Activated CD8-positive, alpha-beta T cell treated with anti-CD3 and anti-CD28 coated beads for 36 hours (primary cell): ENCODE results near the gene ATP2A2. TPM values are rescaled to one million over a fixed set of nuclear protein-coding genes. Genes with fewer than 3 reads are reported as not detected.

Experiments used
- ATAC-seq: fragments of 200-7000 bp; cut with Tn5 transposase; one replicate; pipeline ENCODE4 v1.10.0; 2021; ENCODE audit warnings: mild to moderate bottlenecking, moderate library complexity
- CTCF ChIA-PET: fragments of 350-600 bp; sonication (Branson Sonifier 250); formaldehyde crosslinking; loops from one replicate; lab custom pipeline; 2021; ENCODE audit warnings: antibody characterized with exemption; lab: Charles Lee
- POLR2A ChIA-PET: fragments of 350-600 bp; sonication (Branson Sonifier 250); formaldehyde crosslinking; loops from one replicate; lab custom pipeline; 2021; ENCODE audit warnings: antibody characterized with exemption; lab: Charles Lee
- DNase-seq: peaks from one replicate; pipeline ENCODE4 v3.0.0-alpha.2; 2020
- H3K27ac Mint-ChIP-seq: one replicate; pipeline ENCODE4 v1.8.0; 2021; ENCODE audit warnings: mild to moderate bottlenecking, mixed read lengths
- H3K27me3 Mint-ChIP-seq: one replicate; pipeline ENCODE4 v1.8.0; 2021; ENCODE audit warnings: mixed read lengths
- H3K36me3 Mint-ChIP-seq: one replicate; pipeline ENCODE4 v1.8.0; 2021; ENCODE audit warnings: low read depth, mixed read lengths
- H3K4me1 Mint-ChIP-seq: one replicate; pipeline ENCODE4 v1.8.0; 2021; ENCODE audit warnings: low read depth, mixed read lengths
- H3K4me3 Mint-ChIP-seq: one replicate; pipeline ENCODE4 v1.8.0; 2021; ENCODE audit warnings: mild to moderate bottlenecking, moderate library complexity, mixed read lengths
- H3K9me3 Mint-ChIP-seq: one replicate; pipeline ENCODE4 v1.8.0; 2021; ENCODE audit warnings: mixed read lengths
- intact Hi-C: fragments of 100-400 bp; cut with micrococcal nuclease; formaldehyde crosslinking; loops from one replicate; pipeline ENCODE4 v1.10.0; 2022
- total RNA-seq, 2 experiments: library from RNA; stranded (reverse); gene quantifications; one replicate each; pipeline ENCODE4 v1.2.3, GENCODE V29; 2021
- TF ChIP-seq, protein P1 (sequence below): fragments of 200-600 bp; IDR thresholded peaks from one replicate; pipeline ENCODE4 v1.8.0; 2022; ENCODE audit warnings: antibody characterized with exemption, mild to moderate bottlenecking

The ATP2A2 gene
- total RNA-seq, 2 experiments from 2014 or later, result 107 to 111 TPM

- TF ChIP-seq, protein P1, sequence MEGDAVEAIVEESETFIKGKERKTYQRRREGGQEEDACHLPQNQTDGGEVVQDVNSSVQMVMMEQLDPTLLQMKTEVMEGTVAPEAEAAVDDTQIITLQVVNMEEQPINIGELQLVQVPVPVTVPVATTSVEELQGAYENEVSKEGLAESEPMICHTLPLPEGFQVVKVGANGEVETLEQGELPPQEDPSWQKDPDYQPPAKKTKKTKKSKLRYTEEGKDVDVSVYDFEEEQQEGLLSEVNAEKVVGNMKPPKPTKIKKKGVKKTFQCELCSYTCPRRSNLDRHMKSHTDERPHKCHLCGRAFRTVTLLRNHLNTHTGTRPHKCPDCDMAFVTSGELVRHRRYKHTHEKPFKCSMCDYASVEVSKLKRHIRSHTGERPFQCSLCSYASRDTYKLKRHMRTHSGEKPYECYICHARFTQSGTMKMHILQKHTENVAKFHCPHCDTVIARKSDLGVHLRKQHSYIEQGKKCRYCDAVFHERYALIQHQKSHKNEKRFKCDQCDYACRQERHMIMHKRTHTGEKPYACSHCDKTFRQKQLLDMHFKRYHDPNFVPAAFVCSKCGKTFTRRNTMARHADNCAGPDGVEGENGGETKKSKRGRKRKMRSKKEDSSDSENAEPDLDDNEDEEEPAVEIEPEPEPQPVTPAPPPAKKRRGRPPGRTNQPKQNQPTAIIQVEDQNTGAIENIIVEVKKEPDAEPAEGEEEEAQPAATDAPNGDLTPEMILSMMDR, result no peak
- no peak overlapping the region for H3K4me3 Mint-ChIP-seq
- POLR2A ChIA-PET, result no interaction called here
- H3K4me1 Mint-ChIP-seq, result no peaks in the 10 kb centered on the region
- H3K36me3 Mint-ChIP-seq, result no peaks in the 10 kb centered on the region
- H3K9me3 Mint-ChIP-seq, result no peaks in the 10 kb centered on the region
- CTCF ChIA-PET, result interaction anchor here (2.1 kb wide), 1 partner anchor 143 kb away, joined by 7 read pairs; no protein-coding TSS in a partner anchor
- no peak overlapping the region for H3K27ac Mint-ChIP-seq
- DNase-seq (no peak), ATAC-seq (no peak)
- intact Hi-C loops, result no loop called here
- H3K27me3 Mint-ChIP-seq, result peaks cover 8% of the 10 kb centered on the region
These were observed 37.8 kb upstream of the ATP2A2 start for GRCh38 chr12:110243227-110243626.

- peaks cover 6% of the 10 kb centered on the region for H3K27me3 Mint-ChIP-seq
- H3K4me3 Mint-ChIP-seq, result no peak overlapping the region
- TF ChIP-seq, protein P1, result no peak
- CTCF ChIA-PET, result interaction anchor here (1.1 to 2.1 kb wide), 3 partner anchors 14 to 145 kb away, joined by 3 to 7 read pairs (median 4); no protein-coding TSS in a partner anchor
- DNase-seq (no peak), ATAC-seq (no peak)
- H3K36me3 Mint-ChIP-seq, result no peaks in the 10 kb centered on the region
- intact Hi-C loops, result no loop called here
- no peaks in the 10 kb centered on the region for H3K9me3 Mint-ChIP-seq
- POLR2A ChIA-PET, result no interaction called here
- H3K4me1 Mint-ChIP-seq, result no peaks in the 10 kb centered on the region
- no peak overlapping the region for H3K27ac Mint-ChIP-seq
These were observed 36.7 kb upstream of the ATP2A2 start for GRCh38 chr12:110244372-110244771.

GRCh38 chr12:110244829-110245228, 36.2 kb upstream of the ATP2A2 start:
- CTCF ChIA-PET, result interaction anchor here (1.1 to 2.1 kb wide), 3 partner anchors 14 to 145 kb away, joined by 3 to 7 read pairs (median 4); no protein-coding TSS in a partner anchor
- no peak overlapping the region for H3K27ac Mint-ChIP-seq
- TF ChIP-seq, protein P1, result no peak
- peaks cover 6% of the 10 kb centered on the region for H3K27me3 Mint-ChIP-seq
- no peaks in the 10 kb centered on the region for H3K9me3 Mint-ChIP-seq
- intact Hi-C loops, result no loop called here
- ATAC-seq (no peak), DNase-seq (no peak)
- no peaks in the 10 kb centered on the region for H3K4me1 Mint-ChIP-seq
- no peaks in the 10 kb centered on the region for H3K36me3 Mint-ChIP-seq
- H3K4me3 Mint-ChIP-seq, result no peak overlapping the region
- POLR2A ChIA-PET, result no interaction called here

DNA sequence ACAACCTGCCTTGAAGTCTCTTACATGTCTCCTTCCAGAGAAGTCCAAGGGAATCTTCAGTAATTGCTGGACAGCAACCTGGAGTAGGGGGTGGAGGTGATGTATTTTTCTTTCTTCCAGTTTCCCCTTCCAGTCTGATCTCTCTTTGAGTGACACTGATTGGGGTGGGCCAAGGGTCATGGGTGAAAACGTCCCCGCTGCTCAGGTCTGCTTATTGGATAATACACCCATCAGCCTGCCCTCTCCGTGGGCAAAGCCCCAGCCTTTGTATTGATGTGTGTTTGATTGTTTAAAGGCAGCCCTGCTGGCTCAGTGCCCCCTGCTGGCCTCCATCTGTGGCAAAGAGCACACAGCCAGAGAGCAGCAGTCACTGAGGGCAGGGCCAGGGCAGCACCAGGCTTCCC, 35.7 kb upstream of the ATP2A2 start:
- Mint-ChIP-seq H3K4me3 (no peak overlapping the region), H3K4me1 (no peaks in the 10 kb centered on the region), H3K27ac (no peak overlapping the region), H3K9me3 (no peaks in the 10 kb centered on the region), H3K36me3 (no peaks in the 10 kb centered on the region), H3K27me3 (peaks cover 3% of the 10 kb centered on the region)
- intact Hi-C loops, result no loop called here
- ATAC-seq, result peak; percentile 87
- ChIA-PET CTCF (interaction anchor here (1.0 to 1.4 kb wide), 3 partner anchors 11 to 42 kb away, joined by 4 to 6 read pairs (median 4); no protein-coding TSS in a partner anchor), POLR2A (no interaction called here)
- peak; percentile 68 for DNase-seq
- TF ChIP-seq, protein P1, result peak; percentile 50

GRCh38 chr12:110246636-110247339, 34.3 kb upstream of the ATP2A2 start:
- Mint-ChIP-seq H3K27me3 (no peaks in the 10 kb centered on the region), H3K9me3 (no peaks in the 10 kb centered on the region), H3K36me3 (no peaks in the 10 kb centered on the region), H3K4me3 (no peak overlapping the region), H3K4me1 (no peaks in the 10 kb centered on the region), H3K27ac (no peak overlapping the region)
- DNase-seq (no peak), ATAC-seq (no peak)
- TF ChIP-seq, protein P1, result no peak
- POLR2A ChIA-PET, result no interaction called here
- intact Hi-C loops, result no loop called here
- CTCF ChIA-PET, result no interaction called here
